ENCODE results near the gene LCNL1.

- TF ChIP-seq CTCF (IDR thresholded peaks at IDR 0.05; ENCODE audit: low read depth, low read length, poor library complexity, severe bottlenecking) = no peak
- TF ChIP-seq EZH2phosphoT487 (IDR thresholded peaks at IDR 0.05; ENCODE audit: borderline replicate concordance, low read length) = no peak
Observed at GRCh38 chr9:136978073-136978864, 4.5 kb upstream of the LCNL1 start.

Measured in DOHH2 (cell line).